Upper lobe of left lung (tissue), 6 donors: ENCODE data around the gene REM2. TPM values are rescaled to one million over a fixed set of nuclear protein-coding genes. Genes with fewer than 3 reads are reported as not detected.

ENCODE experiments used
- ATAC-seq, 2 donors: fragments of 200-7000 bp; cut with Tn5 transposase; one replicate each; pipeline ENCODE4 v1.9.1; 2022; ENCODE audit warnings: mild to moderate bottlenecking in 2 of 2, moderate library complexity in 2 of 2; ENCODE audit not compliant: low FRiP score in 2 of 2
- DNase-seq, 2 donors: peaks; one replicate each; pipeline ENCODE4 v3.0.0-alpha.2; 2019 to 2020
- H3K27ac ChIP-seq, 4 donors: fragments of 200-600 bp; sonication (generic); one replicate each; pipeline ENCODE4 v1.5.1; 2016 to 2019
- H3K27me3 ChIP-seq, 4 donors: fragments of 200-600 bp; sonication (generic); one replicate each; pipeline ENCODE4 v1.5.1; 2017 to 2019
- H3K36me3 ChIP-seq, 4 donors: fragments of 200-600 bp; sonication (generic); one replicate each; pipeline ENCODE4 v1.5.1; 2016 to 2019
- H3K4me1 ChIP-seq, 4 donors: fragments of 200-600 bp; sonication (generic); one replicate each; pipeline ENCODE4 v1.5.1; 2018 to 2019
- H3K4me3 ChIP-seq, 4 donors: fragments of 200-600 bp; sonication (generic); one replicate each; pipeline ENCODE4 v1.5.1; 2017 to 2019; ENCODE audit warnings: mild to moderate bottlenecking in 2 of 4, moderate library complexity in 1 of 4
- H3K9me3 ChIP-seq, 4 donors: fragments of 200-600 bp; sonication (generic); one replicate each; pipeline ENCODE4 v1.5.1; 2018 to 2019
- CTCF ChIP-seq, 6 experiments: fragments of 450-650 bp in 4 of 6; fragments of 200-600 bp in 2 of 6; sonication (generic) in 2 of 6; IDR thresholded peaks; one replicate each; pipeline ENCODE4 v1.5.1; 2016 to 2019; ENCODE audit warnings: antibody characterized with exemption in 6 of 6
- EP300 ChIP-seq, 4 donors: sonication (generic); formaldehyde crosslinking; IDR thresholded peaks; one replicate each; pipeline ENCODE4 v1.5.1; 2017; ENCODE audit warnings: antibody characterized with exemption in 4 of 4, control low read depth in 2 of 4
- POLR2A ChIP-seq, 4 donors: fragments of 450-650 bp; IDR thresholded peaks; one replicate each; pipeline ENCODE4 v1.5.1; 2016 to 2017; ENCODE audit warnings: antibody characterized with exemption in 4 of 4, mild to moderate bottlenecking in 2 of 4
- POLR2AphosphoS5 ChIP-seq, 2 donors: sonication (generic); formaldehyde crosslinking; IDR thresholded peaks; one replicate each; pipeline ENCODE4 v1.5.1; 2017; ENCODE audit warnings: antibody characterized with exemption in 2 of 2
- WGBS, 2 donors: methylation state at CpG; one replicate each; pipeline ENCODE4 v1.1.5; 2017 to 2018; 5-methylcytosine and 5-hydroxymethylcytosine counted together
- small RNA-seq, 4 donors: library from RNA; depleted of rRNA; stranded (forward); fragments of <200 nt; gene quantifications; one replicate each; pipeline ENCODE3, GENCODE V24; 2016
- total RNA-seq, 6 donors: library from RNA; depleted of rRNA in 4 of 6; stranded (reverse); fragments of >200 nt in 4 of 6; gene quantifications; one replicate each; pipeline versions ENCODE4 v1.1.0 to v1.2.1, GENCODE V29; 2016 to 2021
- donor health status: DM: no; HTN: no; CAD: no; lungs with moderate emphysema.
- donor health status: DM: no; HTN: yes; CAD: no; lungs with severe emphysema.

The REM2 gene
- total RNA-seq, 6 donors from 2014 or later = 1.0 to 6.3 (median 1.2) TPM

- WGBS, 2 donors = 79 to 80% methylated on average over 3 of the region's 3 CpGs
- peaks cover 10 to 31% (median 18%) of the 10 kb centered on the region in 4 donors for H3K4me1 ChIP-seq
- no peak overlapping the region for H3K27ac ChIP-seq
- H3K36me3 ChIP-seq = peaks cover 0 to 1% (median 0%) of the 10 kb centered on the region in 4 donors
- no peak overlapping the region for H3K4me3 ChIP-seq
- ATAC-seq (no peak), DNase-seq (no peak)
- no peaks in the 10 kb centered on the region for H3K27me3 ChIP-seq
- TF ChIP-seq EP300 (IDR thresholded peaks at IDR 0.05) = no peak
- TF ChIP-seq POLR2AphosphoS5 (IDR thresholded peaks at IDR 0.05) = no peak
- no peak for TF ChIP-seq CTCF (IDR thresholded peaks at IDR 0.05)
- no peak for TF ChIP-seq POLR2A (IDR thresholded peaks at IDR 0.05)
- no peaks in the 10 kb centered on the region for H3K9me3 ChIP-seq
Observed at GRCh38 chr14:22932146-22932545, 49.1 kb downstream of the REM2 start.

GRCh38 chr14:22935156-22935555 lies 52.1 kb downstream of the REM2 start:
- TF ChIP-seq POLR2AphosphoS5 (IDR thresholded peaks at IDR 0.05) (no peak), CTCF (IDR thresholded peaks at IDR 0.05) (no peak), POLR2A (IDR thresholded peaks at IDR 0.05) (no peak), EP300 (IDR thresholded peaks at IDR 0.05) (no peak)
- peaks cover 0 to 14% (median 0%) of the 10 kb centered on the region in 4 donors for H3K36me3 ChIP-seq
- H3K9me3 ChIP-seq = no peaks in the 10 kb centered on the region
- DNase-seq = no peak
- 79 to 92% methylated on average over 1 of the region's 1 CpG for WGBS, 2 donors
- no peak overlapping the region for H3K27ac ChIP-seq
- H3K4me1 ChIP-seq = peaks cover 0 to 8% (median under 1%) of the 10 kb centered on the region in 4 donors
- H3K27me3 ChIP-seq = no peaks in the 10 kb centered on the region
- no peak for ATAC-seq
- no peak overlapping the region for H3K4me3 ChIP-seq

Small RNAs within 50 kb of the gene (small RNA-seq; reads per million reads assigned to genes)
- gene RF00019 = 0 reads per million in 4 donors

Other genes starting within 250 kb of the REM2 start
- gene OR6J1, start 238.9 kb upstream of the REM2 start, total RNA-seq = under 1 TPM in 1 of 6 donors, not detected in 5; 0.30 TPM
- gene OXA1L, start 116.5 kb upstream of the REM2 start, total RNA-seq = 100 to 1,000 TPM in 1 of 6 donors, 10 to 100 TPM in 5; 54.9 to 137 (median 79.2) TPM
- 100 to 1,000 TPM in 2 of 6 donors, 10 to 100 TPM in 4; 55.0 to 120 (median 99.1) TPM for gene SLC7A7, start 67.8 kb upstream of the REM2 start, total RNA-seq
- gene MRPL52, start 53.3 kb upstream of the REM2 start, total RNA-seq = 10 to 100 TPM in 5 of 6 donors, 1 to 10 TPM in 1; 9.4 to 88.2 (median 34.1) TPM
- 100 to 1,000 TPM in 3 of 6 donors, 10 to 100 TPM in 3; 53.4 to 157 (median 104) TPM for gene MMP14, start 46.6 kb upstream of the REM2 start, total RNA-seq
- gene LRP10, start 11.5 kb upstream of the REM2 start, total RNA-seq = 100 to 1,000 TPM in 5 of 6 donors, 10 to 100 TPM in 1; 90.2 to 169 (median 149) TPM
- gene RBM23, start 35.9 kb downstream of the REM2 start, total RNA-seq = 10 to 100 TPM; 63.3 to 96.8 (median 91.9) TPM
- gene PRMT5, start 46.2 kb downstream of the REM2 start, total RNA-seq = 10 to 100 TPM; 21.4 to 51.3 (median 39.2) TPM
- gene HAUS4, start 73.9 kb downstream of the REM2 start, total RNA-seq = 100 to 1,000 TPM in 2 of 6 donors, 10 to 100 TPM in 4; 44.3 to 137 (median 78.9) TPM
- 10 to 100 TPM; 34.4 to 50.3 (median 39.5) TPM for gene AJUBA, start 99.3 kb downstream of the REM2 start, total RNA-seq
- gene C14orf93, start 126.9 kb downstream of the REM2 start, total RNA-seq = 10 to 100 TPM in 4 of 6 donors, 1 to 10 TPM in 2; 7.1 to 12.9 (median 11.4) TPM
- gene PSMB5, start 151.7 kb downstream of the REM2 start, total RNA-seq = 100 to 1,000 TPM in 2 of 6 donors, 10 to 100 TPM in 4; 58.7 to 147 (median 86.1) TPM
- not detected for gene PSMB11, start 159.0 kb downstream of the REM2 start, total RNA-seq
- gene CDH24, start 174.3 kb downstream of the REM2 start, total RNA-seq = 1 to 10 TPM; 2.0 to 8.0 (median 4.2) TPM
- 100 to 1,000 TPM in 5 of 6 donors, 10 to 100 TPM in 1; 91.1 to 350 (median 139) TPM for gene ACIN1, start 211.9 kb downstream of the REM2 start, total RNA-seq
- 10 to 100 TPM in 5 of 6 donors, 1 to 10 TPM in 1; 4.9 to 52.5 (median 35.7) TPM for gene C14orf119, start 212.3 kb downstream of the REM2 start, total RNA-seq
- gene CIROP, start 221.8 kb downstream of the REM2 start, total RNA-seq = not detected
- under 1 TPM in 2 of 6 donors, not detected in 4; 0.31 to 0.77 TPM for gene CEBPE, start 236.0 kb downstream of the REM2 start, total RNA-seq